Tibial nerve (tissue), 3 donors: Measurements from ENCODE around the gene CLEC11A.

Source experiments
- POLR2A ChIP-seq, 2 donors: fragments of 450-650 bp; IDR thresholded peaks; one replicate each; pipeline ENCODE4 v1.6.1; 2017; ENCODE audit warnings: antibody characterized with exemption in 2 of 2, mild to moderate bottlenecking in 2 of 2, moderate library complexity in 2 of 2
- TF ChIP-seq, protein P1 (sequence below), 5 experiments: fragments of 200-600 bp in 3 of 5; fragments of 450-650 bp in 2 of 5; sonication (generic) in 3 of 5; IDR thresholded peaks; one replicate each; pipeline ENCODE4 v1.5.1; 2016 to 2019; ENCODE audit warnings: antibody characterized with exemption in 5 of 5, mild to moderate bottlenecking in 3 of 5, moderate library complexity in 2 of 5

DNA sequence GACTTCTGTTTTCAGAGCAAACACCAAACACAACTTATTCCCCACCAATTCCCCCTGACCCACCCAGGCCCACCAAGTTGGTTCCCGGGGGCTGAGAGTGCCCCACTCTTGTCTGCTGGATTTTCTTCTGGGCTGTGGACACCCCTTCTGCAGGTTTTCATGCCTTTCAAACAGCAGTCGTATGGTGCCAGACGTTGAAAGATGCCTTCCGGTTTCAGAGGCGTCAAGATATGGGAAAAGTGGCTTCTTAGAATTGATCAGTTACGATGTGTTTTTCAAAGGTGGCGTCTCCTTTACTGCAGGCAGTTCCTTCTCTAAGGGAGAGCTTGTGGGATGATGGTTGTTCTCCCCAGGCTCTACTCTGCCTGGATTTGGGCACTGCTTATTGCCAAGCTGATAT lies 12.7 kb downstream of the CLEC11A start:
- TF ChIP-seq, protein P1, sequence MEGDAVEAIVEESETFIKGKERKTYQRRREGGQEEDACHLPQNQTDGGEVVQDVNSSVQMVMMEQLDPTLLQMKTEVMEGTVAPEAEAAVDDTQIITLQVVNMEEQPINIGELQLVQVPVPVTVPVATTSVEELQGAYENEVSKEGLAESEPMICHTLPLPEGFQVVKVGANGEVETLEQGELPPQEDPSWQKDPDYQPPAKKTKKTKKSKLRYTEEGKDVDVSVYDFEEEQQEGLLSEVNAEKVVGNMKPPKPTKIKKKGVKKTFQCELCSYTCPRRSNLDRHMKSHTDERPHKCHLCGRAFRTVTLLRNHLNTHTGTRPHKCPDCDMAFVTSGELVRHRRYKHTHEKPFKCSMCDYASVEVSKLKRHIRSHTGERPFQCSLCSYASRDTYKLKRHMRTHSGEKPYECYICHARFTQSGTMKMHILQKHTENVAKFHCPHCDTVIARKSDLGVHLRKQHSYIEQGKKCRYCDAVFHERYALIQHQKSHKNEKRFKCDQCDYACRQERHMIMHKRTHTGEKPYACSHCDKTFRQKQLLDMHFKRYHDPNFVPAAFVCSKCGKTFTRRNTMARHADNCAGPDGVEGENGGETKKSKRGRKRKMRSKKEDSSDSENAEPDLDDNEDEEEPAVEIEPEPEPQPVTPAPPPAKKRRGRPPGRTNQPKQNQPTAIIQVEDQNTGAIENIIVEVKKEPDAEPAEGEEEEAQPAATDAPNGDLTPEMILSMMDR (IDR thresholded peaks at IDR 0.05), result no peak
- TF ChIP-seq POLR2A (IDR thresholded peaks at IDR 0.05), result no peak
